Posterior cingulate gyrus (tissue), 11 donors: ENCODE data around the gene EDA.
"Not testable (repeated sequence)": the region's sequence is repeated elsewhere in the genome, so short reads cannot be mapped to it uniquely, and the experiment has no call there.

ENCODE experiments used
- DNase-seq, 10 donors: peaks; one replicate each; pipeline versions ENCODE4 v3.0.0 to v3.0.0-alpha.2; 2020 to 2021; ENCODE audit warnings: mixed read lengths in 3 of 10
- intact Hi-C: fragments of 100-400 bp; cut with DNase I; formaldehyde crosslinking; loops from one replicate; pipeline ENCODE4 v1.15.1; 2023

EDA gene

DNA sequence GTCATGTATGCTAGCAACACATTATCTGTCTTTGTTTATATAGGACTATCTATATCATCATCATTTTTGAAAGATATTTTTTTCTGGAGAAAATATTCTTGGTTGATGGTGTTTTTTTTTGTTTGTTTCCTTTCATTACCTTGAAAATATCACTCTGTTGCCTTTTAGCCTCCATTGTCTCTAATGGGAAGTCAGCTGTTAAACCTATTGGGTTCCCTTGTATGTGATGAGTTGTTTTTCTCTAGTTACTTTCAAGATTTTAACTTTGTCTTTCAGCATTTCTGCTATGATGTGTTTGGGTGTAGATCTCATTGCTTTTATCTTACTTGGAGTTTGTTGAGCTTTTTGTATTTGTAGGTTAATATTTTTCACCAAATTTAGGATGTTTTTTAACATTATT lies 124.4 kb downstream of the EDA start:
- intact Hi-C loops = no loop called here
- DNase-seq = no peak

DNA sequence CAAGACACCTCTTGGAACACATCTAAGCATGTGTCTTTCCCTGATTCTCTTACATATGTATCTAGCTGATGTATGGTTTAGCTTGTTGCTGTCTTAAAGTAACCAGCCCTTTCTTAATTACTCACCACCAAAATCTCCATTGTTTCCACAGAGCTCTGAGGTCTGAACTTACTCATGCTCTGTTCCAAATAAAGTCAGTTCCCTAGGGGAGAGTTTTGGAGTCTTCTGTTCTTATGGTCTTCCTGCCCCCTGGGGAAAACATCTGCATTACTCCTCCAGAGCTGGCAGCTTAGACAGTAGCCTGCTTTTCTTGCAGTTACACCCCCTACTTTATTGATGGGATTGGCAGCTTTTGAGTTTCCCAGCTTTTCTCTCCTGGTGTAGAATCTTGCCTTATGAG lies 125.8 kb downstream of the EDA start:
- intact Hi-C loops = no loop called here
- no peak for DNase-seq

DNA sequence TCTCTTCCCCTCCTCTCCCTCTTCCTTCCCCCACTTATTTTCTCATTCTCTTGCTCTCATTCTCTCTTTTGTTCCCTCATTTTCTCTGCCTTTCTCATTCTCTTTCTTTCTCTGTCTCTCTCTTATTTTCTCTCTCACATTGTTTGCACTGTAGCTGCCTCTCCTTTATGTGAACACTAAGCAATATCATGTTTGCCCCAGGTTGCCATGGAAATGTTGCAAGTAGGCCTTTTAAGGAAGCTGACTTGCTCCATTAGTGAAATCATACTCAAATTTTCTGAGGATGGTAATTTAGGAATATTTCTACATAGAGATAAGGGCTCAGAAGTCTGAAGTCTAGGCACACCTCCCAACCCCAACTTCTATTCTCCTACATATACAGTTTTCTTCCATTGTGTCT lies 130.1 kb downstream of the EDA start:
- intact Hi-C loops = no loop called here
- no peak for DNase-seq

DNA sequence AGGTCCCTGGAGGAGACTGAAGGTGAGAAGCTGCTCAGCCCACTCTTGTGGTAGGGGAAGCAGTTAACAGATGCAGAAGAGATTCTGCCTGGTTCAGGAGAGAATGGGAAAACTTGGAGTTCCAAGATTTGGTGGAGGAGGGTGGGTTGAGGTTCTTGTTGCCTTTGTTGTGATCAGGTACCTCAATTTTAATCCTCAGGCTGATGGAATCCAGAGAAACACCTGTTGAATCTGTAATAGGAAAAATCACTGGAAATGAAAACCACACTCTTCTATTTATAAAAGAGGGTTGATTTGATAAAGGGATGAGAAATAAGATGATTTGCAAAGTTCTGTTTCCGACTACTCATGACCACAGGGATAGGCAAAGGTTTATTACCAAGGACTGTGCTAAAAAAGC lies 132.1 kb downstream of the EDA start:
- intact Hi-C loops = no loop called here
- no peak for DNase-seq

DNA sequence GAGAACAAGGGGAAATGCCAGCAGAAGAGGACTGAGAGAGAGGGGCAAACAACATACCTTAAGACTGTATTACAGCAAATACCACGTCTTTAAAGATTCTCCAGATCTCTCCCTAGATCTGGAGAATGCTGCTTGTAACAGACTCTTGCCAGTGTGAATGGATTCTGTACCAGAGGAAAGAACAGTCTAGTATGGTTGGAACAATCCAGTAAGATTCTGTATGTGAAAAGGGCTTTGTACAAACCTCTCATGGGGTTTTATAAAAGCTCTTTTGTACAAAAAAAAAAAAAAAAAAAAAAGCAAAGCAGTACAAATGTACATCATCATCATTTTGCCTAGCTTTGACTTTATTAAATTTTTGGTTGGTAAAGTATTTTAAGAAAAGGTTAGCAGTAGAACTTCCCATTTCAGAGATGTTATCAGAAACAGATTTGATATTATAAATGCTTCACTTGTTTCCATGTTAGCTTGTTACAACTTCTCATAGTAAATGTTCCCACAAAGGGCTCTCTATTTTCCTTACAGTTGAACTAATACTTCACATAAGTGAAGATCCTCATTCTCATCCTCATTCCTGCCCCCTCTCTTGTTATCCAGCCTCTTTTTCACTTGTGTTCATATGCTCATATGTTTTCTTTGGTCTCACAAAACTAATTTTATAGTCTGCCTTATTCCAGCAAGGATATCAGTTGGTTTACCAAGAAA lies 144.2 kb downstream of the EDA start:
- intact Hi-C loops = no loop called here
- no peak for DNase-seq

DNA sequence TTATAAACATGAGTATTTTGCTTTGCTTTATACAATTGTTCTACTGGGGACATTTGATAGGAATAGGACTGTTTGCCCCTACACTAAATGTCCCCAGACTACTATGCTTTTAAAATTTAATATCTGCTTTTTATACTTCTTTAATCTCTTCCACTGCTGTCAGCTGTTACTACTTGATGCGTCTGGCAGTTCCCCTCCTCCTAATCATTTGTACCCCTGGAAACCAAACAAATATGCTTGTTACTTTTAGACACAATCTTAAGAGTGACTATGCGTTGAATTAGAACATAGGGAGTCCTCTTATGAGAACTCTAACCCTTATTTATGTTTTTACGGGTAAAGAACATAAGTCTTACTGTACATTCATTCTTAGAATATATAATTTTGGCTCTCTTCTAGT lies 145.7 kb downstream of the EDA start:
- intact Hi-C loops = no loop called here
- no peak for DNase-seq

DNA sequence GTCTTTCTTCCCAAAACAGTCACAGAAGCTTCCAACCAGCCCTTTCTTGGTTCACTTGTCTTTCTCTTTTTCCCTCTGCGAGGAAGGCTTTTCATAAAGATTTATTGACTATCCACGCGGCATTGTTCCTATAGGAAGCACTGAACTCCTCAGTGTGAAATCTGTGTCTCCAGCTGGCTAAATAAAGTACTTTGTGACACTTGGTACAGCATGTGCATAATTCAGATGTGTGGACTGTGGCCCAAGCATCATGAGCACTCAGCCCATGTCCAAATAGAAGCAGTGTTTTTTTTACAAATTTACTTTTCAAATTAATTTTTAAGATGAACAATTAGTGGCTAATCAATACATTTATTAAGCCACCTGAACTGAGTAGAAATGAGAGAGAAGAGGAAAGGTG lies 146.4 kb downstream of the EDA start:
- no peak for DNase-seq
- intact Hi-C loops = no loop called here

DNA sequence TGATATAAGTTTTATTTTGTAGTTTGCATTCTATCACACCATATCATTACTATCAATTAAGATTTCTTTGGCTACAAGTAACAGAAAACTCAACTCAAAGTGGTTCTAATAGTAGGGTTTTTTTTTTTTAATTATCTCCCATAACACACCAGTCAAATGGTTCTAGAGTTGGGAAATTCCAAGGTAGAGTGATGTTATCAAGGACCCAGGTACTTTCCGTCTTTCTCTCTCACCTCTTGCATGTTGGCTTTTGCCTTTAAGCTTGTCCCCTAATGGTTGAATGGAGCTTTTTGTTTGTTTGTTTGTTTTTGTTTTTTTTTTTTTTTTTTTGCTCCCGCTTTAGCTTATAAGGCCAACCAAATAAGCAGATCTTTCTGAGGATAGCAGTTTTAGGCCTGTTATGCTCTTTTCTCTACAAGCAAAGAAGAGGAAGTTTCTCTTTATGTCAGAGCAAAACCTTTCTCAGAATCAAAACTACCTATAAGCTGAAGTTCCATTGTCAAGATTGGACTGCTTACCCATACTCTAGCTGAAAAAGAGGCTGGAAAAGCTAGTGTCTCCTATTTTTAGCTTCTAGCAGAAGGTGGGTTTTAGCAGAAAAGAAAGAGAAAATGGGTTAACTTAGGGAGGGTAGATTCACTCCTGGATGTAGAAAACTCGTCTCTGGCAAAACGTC lies 177.5 kb downstream of the EDA start:
- intact Hi-C loops = no loop called here
- DNase-seq = no peak

DNA sequence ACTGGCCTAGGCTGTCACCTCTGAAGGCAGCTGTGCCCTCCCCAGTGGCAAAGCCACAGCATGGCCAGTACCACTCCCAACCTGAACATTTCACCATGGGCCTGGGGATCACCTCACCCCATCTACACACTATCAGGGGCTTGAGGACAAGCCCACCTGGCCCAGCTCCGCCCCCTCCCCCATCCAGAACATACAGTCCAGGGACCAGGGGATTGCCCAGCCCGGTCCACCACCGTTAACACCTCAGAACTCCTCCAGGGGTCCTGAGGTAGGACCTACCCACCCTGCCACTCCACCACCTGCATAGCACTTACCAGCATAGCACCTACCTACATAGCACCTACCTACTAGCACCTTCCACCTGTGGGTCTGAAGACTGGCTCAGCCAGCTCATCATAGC lies 179.8 kb downstream of the EDA start:
- intact Hi-C loops = no loop called here
- DNase-seq = peak in 2 of 10 donors; percentile 41 to 65

DNA sequence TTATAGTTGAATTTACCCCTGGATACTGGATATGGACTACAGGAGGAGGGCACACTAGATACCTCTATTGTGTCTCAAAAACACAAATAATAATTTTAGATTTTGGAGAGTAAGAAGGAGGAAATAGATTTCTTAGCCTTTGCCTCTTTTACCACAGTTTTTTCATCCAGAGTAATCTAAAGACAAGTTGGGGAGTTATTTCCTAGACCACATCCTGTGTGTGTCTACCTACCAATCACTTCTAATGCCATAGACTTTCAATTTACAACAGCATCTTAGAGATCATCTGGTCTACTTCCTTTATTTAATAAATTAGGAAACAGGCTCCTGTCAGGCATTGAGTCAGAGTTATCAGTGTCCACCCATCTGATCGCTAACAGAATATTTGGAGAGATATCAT lies 191.5 kb downstream of the EDA start:
- DNase-seq = no peak
- intact Hi-C loops = no loop called here

DNA sequence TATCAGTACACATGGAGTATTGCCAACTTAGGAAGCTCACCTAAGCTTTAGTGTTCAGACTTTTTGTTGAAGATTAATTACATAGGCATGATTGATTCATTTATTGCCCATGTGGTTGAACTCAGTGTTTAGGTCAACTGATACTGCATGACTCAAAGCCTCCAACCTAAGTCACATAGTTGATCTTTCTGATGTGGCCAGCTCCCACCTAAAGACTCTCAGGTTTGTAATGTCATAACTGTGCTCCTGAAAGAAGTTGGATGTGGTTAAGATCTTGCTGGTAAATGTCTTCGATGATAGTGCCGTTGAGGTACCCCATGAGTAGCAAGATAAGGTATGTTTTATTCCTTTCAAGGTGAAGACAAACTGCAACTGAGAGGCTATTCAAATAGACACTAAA lies 192.5 kb downstream of the EDA start:
- DNase-seq = no peak
- intact Hi-C loops = no loop called here

DNA sequence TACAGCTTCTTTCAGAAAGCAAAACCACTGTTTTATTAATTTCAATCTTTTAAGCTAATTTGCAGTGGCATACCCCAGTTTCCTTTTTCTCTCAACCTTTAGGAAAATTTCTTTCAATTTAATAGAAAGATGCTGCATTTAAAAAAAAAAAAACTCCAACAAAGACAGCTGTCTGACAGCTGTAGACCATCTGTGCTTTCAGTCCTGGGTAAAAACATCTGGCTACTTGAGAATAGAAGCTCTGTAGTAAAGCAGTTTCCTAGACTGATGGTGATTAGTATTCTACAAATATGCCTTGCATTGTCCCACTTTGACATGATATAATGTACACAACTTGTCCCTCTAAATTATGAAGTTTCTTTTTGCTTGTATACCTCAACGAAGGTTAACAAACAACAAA lies 197.8 kb downstream of the EDA start:
- DNase-seq = no peak

DNA sequence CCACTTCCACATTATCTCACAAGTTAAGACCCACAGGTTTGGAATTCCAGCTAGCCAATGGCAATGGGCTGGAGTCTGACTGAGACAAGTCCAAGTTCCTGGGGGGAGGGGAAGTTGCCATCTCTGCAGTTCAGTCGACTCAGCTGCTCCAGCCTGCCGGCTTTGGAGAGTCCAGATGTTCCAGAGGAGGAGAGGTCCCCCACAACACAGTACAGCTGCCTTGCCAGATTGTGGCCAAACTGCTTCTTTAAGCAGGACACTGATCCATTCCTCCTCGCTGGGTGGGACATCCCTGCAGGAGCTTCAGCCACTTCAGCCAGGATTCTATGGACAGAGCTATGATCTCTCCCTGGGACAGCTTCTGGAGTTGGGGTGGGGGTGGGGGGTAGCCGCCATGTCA lies 199.2 kb downstream of the EDA start:
- intact Hi-C loops = no loop called here
- DNase-seq = peak in 2 of 10 donors; percentile 39 to 58

More for the DNA sequence above, 197.8 kb downstream of the EDA start:
- intact Hi-C loops = no loop called here

DNA sequence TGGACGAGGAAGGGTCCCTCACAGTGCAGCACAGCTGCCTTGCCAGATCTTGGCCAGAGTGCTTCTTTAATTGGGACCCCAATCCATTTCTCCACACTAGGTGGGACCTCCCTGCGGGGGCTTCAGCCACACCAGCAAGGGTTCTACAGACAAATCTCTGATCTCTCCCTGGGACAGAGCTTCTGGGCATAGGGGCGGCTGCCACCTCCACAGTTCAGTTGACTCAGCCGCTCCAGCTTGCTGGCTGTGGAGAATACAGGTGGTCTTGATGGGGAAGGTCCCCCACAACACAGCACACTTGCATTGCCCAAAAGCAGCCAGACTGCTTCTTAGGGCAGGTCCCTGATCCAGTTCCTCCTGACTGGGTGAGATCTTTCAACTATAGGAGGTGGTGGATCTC lies 199.6 kb downstream of the EDA start:
- intact Hi-C loops = no loop called here
- peak in 3 of 10 donors; percentile 45 to 60 (median 52) for DNase-seq

DNA sequence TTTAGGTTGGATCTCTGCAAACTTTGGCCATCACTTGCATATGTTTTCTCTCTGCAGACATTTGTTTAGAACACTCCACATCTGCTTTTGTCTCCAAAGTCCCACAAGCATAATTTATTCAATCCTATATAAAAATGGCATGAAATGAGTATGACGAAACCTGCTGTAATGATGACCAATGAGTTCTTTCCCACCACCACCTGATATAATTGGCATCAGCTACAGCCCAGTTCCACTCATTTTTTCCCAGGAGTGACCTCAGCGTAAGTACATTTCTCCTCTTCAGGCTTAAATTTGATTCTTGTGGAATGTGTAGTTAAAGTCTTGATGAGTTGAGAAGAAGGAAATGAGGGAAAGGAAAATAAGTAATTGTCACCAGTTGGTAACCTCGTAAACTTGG lies 228.7 kb downstream of the EDA start:
- DNase-seq = no peak
- intact Hi-C loops = no loop called here

DNA sequence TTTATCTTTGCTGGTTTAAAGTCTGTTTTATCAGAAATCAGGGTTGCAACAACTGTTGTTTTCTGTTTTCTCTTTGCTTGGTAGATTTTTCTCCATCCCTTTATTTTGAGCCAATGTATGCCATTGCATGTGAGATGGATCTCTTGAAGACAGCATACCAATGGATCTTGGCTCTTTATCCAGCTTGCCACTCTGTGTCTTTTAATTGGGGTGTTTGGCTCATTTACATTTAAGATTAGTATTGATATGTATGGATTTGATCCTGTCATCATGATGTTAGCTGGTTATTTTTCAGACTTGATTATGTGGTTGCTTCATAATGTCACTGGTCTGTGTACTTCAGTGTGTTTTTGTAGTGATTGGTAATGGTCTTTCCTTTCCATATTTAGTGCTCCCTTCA lies 244.1 kb downstream of the EDA start:
- intact Hi-C loops, DNase-seq: not testable (repeated sequence)

DNA sequence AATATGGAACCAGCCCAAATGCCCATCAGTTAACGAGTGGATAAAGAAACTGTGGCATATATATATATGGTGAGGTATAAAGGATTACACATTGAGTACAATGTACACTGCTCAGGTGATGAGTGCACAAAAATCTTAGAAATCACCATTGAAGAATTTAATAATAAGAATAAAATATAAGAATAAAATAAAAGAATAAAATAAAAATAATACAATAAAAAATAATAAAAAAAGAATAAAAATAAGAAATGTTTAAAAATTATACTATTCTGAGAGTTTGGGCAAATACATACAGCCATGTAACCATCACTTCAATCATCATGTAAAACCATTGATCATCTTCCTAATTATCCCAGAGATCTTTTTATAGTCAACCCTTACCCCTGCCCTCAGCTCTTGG lies 260.3 kb downstream of the EDA start:
- no peak for DNase-seq
- intact Hi-C loops = no loop called here

DNA sequence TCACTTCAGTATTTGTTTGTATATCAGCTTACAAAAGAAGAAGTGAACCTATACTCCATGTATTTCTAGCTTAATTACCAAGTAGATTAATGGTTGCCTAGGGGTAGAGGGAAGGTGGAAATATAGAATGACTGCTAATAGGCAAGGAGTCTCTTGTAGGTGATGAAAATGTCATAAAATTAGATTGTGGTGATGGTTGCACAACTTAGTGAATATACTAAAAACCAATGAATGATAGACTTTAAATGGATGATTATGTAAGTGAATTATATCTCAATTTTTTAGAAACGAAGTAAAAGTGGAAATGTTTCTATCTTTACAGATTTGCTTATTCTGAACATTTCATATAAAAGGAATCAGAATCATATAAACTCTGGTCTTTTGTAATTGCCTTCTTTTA lies 268.3 kb downstream of the EDA start:
- intact Hi-C loops = no loop called here
- no peak for DNase-seq

DNA sequence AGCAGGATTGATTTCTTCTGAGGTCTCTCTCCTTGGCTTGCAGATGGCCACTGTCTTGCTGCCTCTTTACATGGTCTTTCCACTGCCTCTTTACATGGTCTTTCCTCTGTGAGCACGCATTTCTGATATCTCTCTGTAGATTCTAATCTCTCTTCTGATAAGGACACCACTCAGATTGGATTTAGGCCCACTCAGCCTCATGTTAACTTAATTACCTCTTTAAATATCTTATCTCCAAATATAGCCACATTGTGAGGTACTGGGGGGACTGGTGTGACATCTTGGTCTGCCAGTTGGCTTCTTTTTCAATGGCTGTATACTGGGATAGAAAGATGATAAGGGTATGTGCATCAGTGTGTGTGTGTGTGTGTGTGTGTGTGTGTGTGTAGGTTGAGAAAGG lies 280.1 kb downstream of the EDA start:
- no peak for DNase-seq
- intact Hi-C loops = no loop called here

DNA sequence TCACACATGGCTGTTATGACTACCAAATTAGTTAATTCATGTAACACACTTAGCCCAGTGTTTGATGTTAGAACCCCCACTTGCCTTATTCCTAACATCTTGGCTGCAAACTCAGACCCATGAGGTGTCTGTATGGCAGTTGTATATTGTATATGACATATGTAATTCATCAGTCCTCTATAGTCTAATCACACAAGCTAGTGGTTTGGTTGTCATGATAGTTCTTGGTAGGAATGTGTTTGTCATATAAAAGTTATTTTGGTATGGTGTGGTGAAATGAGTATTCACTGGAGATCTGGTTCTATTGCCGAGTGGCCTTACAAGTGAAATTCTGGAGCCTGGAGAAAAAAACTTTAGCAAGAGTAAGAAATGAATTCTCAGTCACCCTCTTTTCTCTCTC lies 284.6 kb downstream of the EDA start:
- intact Hi-C loops = no loop called here
- no peak for DNase-seq

DNA sequence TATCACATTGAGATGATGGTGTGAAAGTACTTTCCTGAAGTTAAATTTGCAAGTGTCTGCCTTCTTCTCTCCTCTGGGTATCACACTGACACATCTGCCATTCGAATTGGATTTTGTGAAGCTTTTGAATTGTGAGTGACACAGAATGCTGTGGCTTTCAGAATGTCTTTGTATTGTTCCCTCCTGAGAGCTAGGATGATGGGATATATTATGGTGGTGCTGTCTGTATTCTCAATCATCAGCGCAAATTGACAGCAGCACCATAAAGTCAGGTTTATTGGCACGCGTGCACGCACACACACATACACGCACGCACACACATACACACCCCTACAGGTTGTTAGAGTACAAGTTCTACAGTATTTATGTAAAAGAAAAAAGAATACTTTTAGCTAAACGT lies 290.5 kb downstream of the EDA start:
- intact Hi-C loops = no loop called here
- no peak for DNase-seq

DNA sequence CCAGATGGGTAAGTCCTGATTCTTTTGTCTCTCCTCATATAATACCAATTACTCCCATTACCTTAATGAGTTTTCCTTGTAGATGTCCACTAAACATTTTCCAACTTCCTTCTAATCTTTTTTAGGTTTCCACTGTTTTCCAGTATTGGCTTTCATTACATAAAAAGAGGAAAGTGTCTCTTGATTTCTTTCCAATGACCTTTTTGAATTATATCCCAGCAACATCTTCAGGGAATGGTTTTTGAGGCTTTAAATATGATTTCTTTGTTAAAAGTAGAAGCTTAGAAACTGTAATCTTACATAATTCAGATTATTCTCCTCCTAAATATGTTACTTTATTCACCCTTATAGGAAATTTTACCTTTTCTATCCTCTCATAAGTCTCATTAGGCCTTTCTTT lies 298.9 kb downstream of the EDA start:
- intact Hi-C loops = no loop called here
- no peak for DNase-seq

DNA sequence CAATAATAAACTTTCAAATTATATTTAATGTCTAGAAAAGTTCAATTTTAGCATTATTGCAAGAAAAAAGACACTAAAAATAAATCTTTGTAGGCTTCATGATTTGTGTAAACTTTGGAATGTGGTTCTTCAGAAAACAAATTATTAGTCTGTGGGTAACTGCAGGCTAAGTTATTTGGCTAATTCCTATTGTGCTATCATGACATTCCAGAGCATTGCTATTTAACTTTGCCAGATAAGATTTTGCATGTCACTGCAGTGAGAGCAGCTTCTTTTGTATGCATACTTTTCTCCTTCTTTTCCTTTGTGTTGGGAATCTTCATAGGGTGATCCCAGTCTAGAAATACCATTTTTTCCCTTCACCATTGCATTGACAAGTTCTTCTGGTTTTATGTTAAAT lies 303.8 kb downstream of the EDA start:
- no peak for DNase-seq
- intact Hi-C loops = no loop called here
